GM12878 (cell line): ENCODE results near the gene RNASE13. TPM values are rescaled to one million over a fixed set of nuclear protein-coding genes. Genes with fewer than 3 reads are reported as not detected.

Experiments
- ATAC-seq: fragments of 200-7000 bp; cut with Tn5 transposase; 3 replicates; pipeline ENCODE4 v1.9.1; 2020; ENCODE audit warnings: mild to moderate bottlenecking, moderate library complexity
- BruUV-seq: library from RNA; stranded (reverse); fragments of 400-500 nt; replicated peaks from 2 replicates; lab custom pipeline; 2021; lab: Mats Ljungman, UMichigan
- CTCF ChIA-PET: fragments of 300-600 bp; sonication (Branson Sonifier 250); formaldehyde crosslinking; extraction: SDS; loops from one replicate; lab custom pipeline; 2021; ENCODE audit warnings: inconsistent platforms; lab: Yijun Ruan, JAX
- POLR2A ChIA-PET: fragments of 350-600 bp; formaldehyde crosslinking; extraction: SDS; loops from one replicate; lab custom pipeline; 2021; ENCODE audit warnings: inconsistent platforms; lab: Charles Lee
- RAD21 ChIA-PET: fragments of 300-600 bp; sonication (Branson Sonifier 250); formaldehyde crosslinking; loops from one replicate; lab custom pipeline; 2023; ENCODE audit warnings: antibody characterized with exemption; ENCODE audit not compliant: unreplicated experiment; lab: Charles Lee
- SMC1A ChIA-PET: fragments of 300-600 bp; sonication (Branson Sonifier 250); formaldehyde crosslinking; loops from one replicate; lab custom pipeline; 2023; ENCODE audit not compliant: unreplicated experiment, uncharacterized antibody; lab: Charles Lee
- DNase-seq: peaks from one replicate; pipeline ENCODE4 v3.0.0-alpha.2; 2011; ENCODE audit warnings: low read depth, low spot score
- FAIRE-seq: peaks from 3 replicates; lab custom pipeline; 2011; peaks lifted over from hg19 to GRCh38; lab: Jason Lieb, UNC
- H2AFZ ChIP-seq: 2 replicates; pipeline ENCODE4 v1.6.0; 2011; ENCODE audit warnings: low read depth, low read length, control low read depth; ENCODE audit not compliant: control insufficient read depth
- H3K27ac ChIP-seq: 2 replicates; pipeline ENCODE4 v1.5.1; 2011; ENCODE audit warnings: control low read depth; ENCODE audit not compliant: control insufficient read depth, insufficient read depth
- H3K27me3 ChIP-seq, 2 experiments: replicated peaks in 1 of 2; 2 replicates each; pipeline versions ENCODE4 v1.6.0 to v1.6.1; 2011; ENCODE audit warnings: low read length in 1 of 2; ENCODE audit not compliant: control insufficient read depth in 2 of 2, insufficient read depth in 2 of 2
- H3K36me3 ChIP-seq, 2 experiments: 2 replicates each; pipeline ENCODE4 v1.5.1; 2011; ENCODE audit warnings: low read length in 1 of 2; ENCODE audit not compliant: control insufficient read depth in 2 of 2, insufficient read depth in 2 of 2
- H3K4me1 ChIP-seq: 2 replicates; pipeline ENCODE4 v1.6.1; 2011; ENCODE audit warnings: mild to moderate bottlenecking, low read length, moderate library complexity, mixed read lengths; ENCODE audit not compliant: control insufficient read depth, insufficient read depth
- H3K4me2 ChIP-seq: 2 replicates; pipeline ENCODE4 v1.6.0; 2011; ENCODE audit warnings: control low read depth; ENCODE audit not compliant: control insufficient read depth, insufficient read depth
- H3K4me3 ChIP-seq: fragments of 200-600 bp; sonication (generic); 2 replicates; pipeline ENCODE4 v1.5.1; 2016
- H3K79me2 ChIP-seq: 2 replicates; pipeline ENCODE4 v1.6.0; 2011; ENCODE audit warnings: low read length; ENCODE audit not compliant: control insufficient read depth, insufficient read depth
- H3K9ac ChIP-seq: 2 replicates; pipeline ENCODE4 v1.8.0; 2011; ENCODE audit warnings: low read length, control low read depth, mixed read lengths; ENCODE audit not compliant: control insufficient read depth, insufficient read depth
- H3K9me3 ChIP-seq: replicated peaks from 3 replicates; pipeline ENCODE4 v1.5.1; 2011; ENCODE audit warnings: mild to moderate bottlenecking, low read length; ENCODE audit not compliant: control insufficient read depth, insufficient read depth
- H4K20me1 ChIP-seq: 2 replicates; pipeline ENCODE4 v1.6.0; 2011; ENCODE audit not compliant: control insufficient read depth, insufficient read depth
- BRCA1 ChIP-seq: IDR thresholded peaks from 2 replicates; pipeline ENCODE4 v1.6.1; 2011; ENCODE audit warnings: low read depth, low read length, improper control_type of control experiment
- CBX3 ChIP-seq: fragments of 200-600 bp; sonication (generic); IDR thresholded peaks from 2 replicates; pipeline ENCODE4 v1.6.1; 2016; ENCODE audit warnings: low read depth, borderline replicate concordance
- CEBPB ChIP-seq, 2 experiments: fragments of 150-350 bp in 1 of 2; IDR thresholded peaks; 2 replicates each; pipeline ENCODE4 v1.6.1; 2012 to 2014; ENCODE audit warnings: low read depth in 2 of 2, low read length in 2 of 2, borderline replicate concordance in 1 of 2, inconsistent platforms in 1 of 2
- FOS ChIP-seq: IDR thresholded peaks from 3 replicates; pipeline ENCODE4 v1.6.1; 2011; ENCODE audit warnings: borderline replicate concordance; ENCODE audit not compliant: insufficient read length; ENCODE audit errors: extremely low read depth
- HDGF ChIP-seq: fragments of 450-650 bp; IDR thresholded peaks from 2 replicates; pipeline ENCODE4 v1.6.1; 2016; ENCODE audit warnings: antibody characterized with exemption
- PAX8 ChIP-seq: fragments of 450-650 bp; IDR thresholded peaks from 2 replicates; pipeline ENCODE4 v1.6.1; 2017; ENCODE audit warnings: mild to moderate bottlenecking, moderate library complexity
- RELB ChIP-seq: fragments of 450-650 bp; IDR thresholded peaks from 2 replicates; pipeline ENCODE4 v1.6.1; 2017; ENCODE audit warnings: low read depth, mild to moderate bottlenecking, moderate library complexity
- RFX5 ChIP-seq: IDR thresholded peaks from 2 replicates; pipeline ENCODE4 v1.6.1; 2011; ENCODE audit warnings: low read depth, low read length, improper control_type of control experiment
- SMAD5 ChIP-seq: IDR thresholded peaks from 2 replicates; pipeline ENCODE4 v1.6.1; 2016; ENCODE audit warnings: antibody characterized with exemption, low read depth
- WGBS: methylation state at CpG from one replicate; pipeline ENCODE4 v1.1.6; 2016; ENCODE audit warnings: low lambda C conversion rate; ENCODE audit not compliant: insufficient replicate concordance, insufficient coverage; ENCODE audit errors: missing lambda C conversion rate; 5-methylcytosine and 5-hydroxymethylcytosine counted together
- in situ Hi-C: fragments of 300-500 bp; cut with MboI; formaldehyde crosslinking; loops from 9 replicates; pipeline ENCODE4 v1.14.3; 2018; ENCODE audit warnings: mixed read lengths
- intact Hi-C: fragments of 100-400 bp; cut with micrococcal nuclease; formaldehyde crosslinking; loops from one replicate; pipeline ENCODE4 v1.14.2; 2022; ENCODE audit not compliant: unreplicated experiment
- polyA plus RNA-seq, 11 experiments: library from polyadenylated mRNA; depleted of rRNA in 4 of 11; unstranded in 6 of 11; stranded (reverse) in 5 of 11; fragments of >200 nt; fragmentation: Nextera tagmentation in 4 of 11; fragmentation: Illumina TruSeq in 1 of 11; extraction: Ambion mirVana in 4 of 11; extraction: Trizol in 1 of 11; gene quantifications; 1 replicate in 1 of 11; 2 replicates in 10 of 11; pipeline versions ENCODE4 v1.2.1 to v1.2.3, GENCODE V29; 2011 to 2016; ENCODE audit warnings: inconsistent platforms in 2 of 11, missing spikeins in 2 of 11, low read depth in 1 of 11
- total RNA-seq, 4 experiments: library from RNA; depleted of rRNA in 3 of 4; stranded (reverse); fragments of >200 nt in 3 of 4; fragmentation: Illumina TruSeq in 1 of 4; extraction: Trizol in 1 of 4; gene quantifications; 2 replicates each; pipeline versions ENCODE4 v1.2.1 to v1.2.3, GENCODE V29; 2013 to 2021

RNASE13 gene
- total and polyA plus RNA-seq, 10 of the 15 experiments (the other 5 are each of a cell fraction or from before 2014, with no cell fraction given): not detected

- DNase-seq (no peak), FAIRE-seq (no peak), ATAC-seq (no peak)
- Histone ChIP-seq H3K27me3 (peaks cover under 1 to 3% of the 10 kb centered on the region in 2 experiments; a peak in 1 of 4 replicates), H3K36me3 (no peaks in the 10 kb centered on the region), H3K27ac (no peak overlapping the region), H3K79me2 (no peaks in the 10 kb centered on the region), H4K20me1 (no peaks in the 10 kb centered on the region), H2AFZ (no peak overlapping the region), H3K4me1 (peaks cover 13% of the 10 kb centered on the region), H3K9me3 (no peaks in the 10 kb centered on the region), H3K4me3 (no peak overlapping the region), H3K9ac (no peak overlapping the region), H3K4me2 (no peak overlapping the region)
- CTCF ChIA-PET: interaction anchor here (1.3 to 3.0 kb wide), 2 partner anchors 13 to 16 kb away, joined by 4 to 10 read pairs; no protein-coding TSS in a partner anchor
- intact Hi-C loops: no loop called here
- BruUV-seq: no TSS peak
- POLR2A ChIA-PET: no interaction called here
- RAD21 ChIA-PET: no interaction called here
- SMC1A ChIA-PET: no interaction called here
- TF ChIP-seq BRCA1: no peak
- WGBS: 31% methylated on average over 9 of the region's 9 CpGs
- in situ Hi-C loops: no loop called here
Measured at GRCh38 chr14:21075719-21076437, 41.3 kb upstream of the RNASE13 start.

- Histone ChIP-seq H3K9ac (no peak overlapping the region), H3K36me3 (no peaks in the 10 kb centered on the region), H3K9me3 (no peaks in the 10 kb centered on the region), H3K27ac (no peak overlapping the region), H3K4me2 (no peak overlapping the region), H4K20me1 (no peaks in the 10 kb centered on the region), H3K79me2 (no peaks in the 10 kb centered on the region), H3K4me1 (peaks cover 21% of the 10 kb centered on the region), H3K27me3 (peaks cover 2 to 10% of the 10 kb centered on the region in 2 experiments), H2AFZ (no peak overlapping the region), H3K4me3 (no peak overlapping the region)
- intact Hi-C loops: no loop called here
- POLR2A ChIA-PET: no interaction called here
- CTCF ChIA-PET: interaction anchor here (0.6 to 5.6 kb wide), 4 partner anchors 13 to 70 kb away, joined by 3 to 100 read pairs (median 6); partner anchors contain the start of gene TMEM253
- ATAC-seq (no peak), FAIRE-seq (no peak), DNase-seq (no peak)
- RAD21 ChIA-PET: interaction anchor here (0.9 kb wide), 1 partner anchor 18 kb away, joined by 3 read pairs; no protein-coding TSS in a partner anchor
- SMC1A ChIA-PET: interaction anchor here (1.0 kb wide), 1 partner anchor 30 kb away, joined by 4 read pairs; no protein-coding TSS in a partner anchor
- BruUV-seq: no TSS peak
- in situ Hi-C loops: no loop called here
- WGBS: 62% methylated on average over 26 of the region's 26 CpGs
- TF ChIP-seq CEBPB (IDR thresholded peaks at IDR 0.05; ENCODE audit: borderline replicate concordance in 1 of 2, low read depth in 2 of 2, low read length in 2 of 2) (no peak), PAX8 (no peak), FOS (no peak), CBX3 (no peak), SMAD5 (no peak), HDGF (no peak), RELB (no peak), RFX5 (no peak)
Measured at GRCh38 chr14:21074398-21075272, 40.0 kb upstream of the RNASE13 start.
